Measurements from ENCODE around the gene DDR2.
A peak's percentile ranks its signal among the peaks of the same experiment; 100 is the strongest.

DDR2 gene

GRCh38 chr1:162671664-162672410 is 39.6 kb downstream of the DDR2 start:
- no peak for TF ChIP-seq CTCF (conservative IDR thresholded peaks at IDR 0.05; ENCODE audit: low read depth, low read length)
- H3K4me3 ChIP-seq (ENCODE audit: low read depth, low read length): no peak overlapping the region
- DNase-seq (ENCODE audit: low read depth): no peak

GRCh38 chr1:162672622-162673260 is 40.5 kb downstream of the DDR2 start:
- DNase-seq (ENCODE audit: low read depth): no peak
- no peak for TF ChIP-seq CTCF (conservative IDR thresholded peaks at IDR 0.05; ENCODE audit: low read depth, low read length)
- H3K4me3 ChIP-seq (ENCODE audit: low read depth, low read length): no peak overlapping the region

GRCh38 chr1:162674034-162674608 is 41.9 kb downstream of the DDR2 start:
- peak; percentile 63 for DNase-seq (ENCODE audit: low read depth)
- no peak for TF ChIP-seq CTCF (conservative IDR thresholded peaks at IDR 0.05; ENCODE audit: low read depth, low read length)
- no peak overlapping the region for H3K4me3 ChIP-seq (ENCODE audit: low read depth, low read length)

- peak; percentile 92 for DNase-seq (ENCODE audit: low read depth)
- H3K4me3 ChIP-seq (ENCODE audit: low read depth, low read length): no peak overlapping the region
- no peak for TF ChIP-seq CTCF (conservative IDR thresholded peaks at IDR 0.05; ENCODE audit: low read depth, low read length)
Observed at GRCh38 chr1:162676087-162676486, 43.8 kb downstream of the DDR2 start.

- DNase-seq (ENCODE audit: low read depth): peak; percentile 30
- TF ChIP-seq CTCF (conservative IDR thresholded peaks at IDR 0.05; ENCODE audit: low read depth, low read length): no peak
- no peak overlapping the region for H3K4me3 ChIP-seq (ENCODE audit: low read depth, low read length)
Observed at GRCh38 chr1:162676750-162677149, 44.5 kb downstream of the DDR2 start.

GRCh38 chr1:162677607-162678371 is 45.5 kb downstream of the DDR2 start:
- no peak for TF ChIP-seq CTCF (conservative IDR thresholded peaks at IDR 0.05; ENCODE audit: low read depth, low read length)
- DNase-seq (ENCODE audit: low read depth): no peak
- no peak overlapping the region for H3K4me3 ChIP-seq (ENCODE audit: low read depth, low read length)

Measured in choroid plexus epithelial cell (primary cell).